Smooth muscle cell (in vitro differentiated cells): Measurements from ENCODE around the gene PSMB10. TPM values are rescaled to one million over a fixed set of nuclear protein-coding genes. Genes with fewer than 3 reads are reported as not detected.

Experiments
- DNase-seq: peaks from one replicate; lab custom pipeline; 2025; ENCODE audit not compliant: unreplicated experiment; lab: John Stamatoyannopoulos, UW
- H2AFZ ChIP-seq: fragments of 200-600 bp; sonication (generic); 2 replicates; pipeline ENCODE4 v1.6.0; 2016; ENCODE audit warnings: antibody characterized with exemption, low read depth, mild to moderate bottlenecking
- H3F3A ChIP-seq: fragments of 200-600 bp; sonication (generic); 2 replicates; pipeline ENCODE4 v1.6.0; 2017; ENCODE audit warnings: antibody characterized with exemption, low read depth
- H3K27ac ChIP-seq: fragments of 200-600 bp; sonication (generic); 2 replicates; pipeline ENCODE4 v1.5.1; 2016; ENCODE audit warnings: low read depth, mild to moderate bottlenecking
- H3K27me3 ChIP-seq: fragments of 200-600 bp; sonication (generic); 2 replicates; pipeline ENCODE4 v1.6.1; 2016; ENCODE audit warnings: low read depth, mild to moderate bottlenecking
- H3K36me3 ChIP-seq: fragments of 200-600 bp; sonication (generic); 2 replicates; pipeline ENCODE4 v1.5.1; 2016; ENCODE audit warnings: low read depth
- H3K4me1 ChIP-seq: fragments of 200-600 bp; sonication (generic); 2 replicates; pipeline ENCODE4 v1.5.1; 2016; ENCODE audit warnings: low read depth
- H3K4me2 ChIP-seq: fragments of 200-600 bp; sonication (generic); 2 replicates; pipeline ENCODE4 v1.6.0; 2016; ENCODE audit warnings: mild to moderate bottlenecking
- H3K4me3 ChIP-seq: fragments of 200-600 bp; sonication (generic); 2 replicates; pipeline ENCODE4 v1.5.1; 2016; ENCODE audit warnings: mild to moderate bottlenecking
- H3K79me2 ChIP-seq: fragments of 200-600 bp; sonication (generic); 2 replicates; pipeline ENCODE4 v1.6.0; 2016; ENCODE audit warnings: low read depth, mild to moderate bottlenecking
- H3K9ac ChIP-seq: fragments of 200-600 bp; sonication (generic); 2 replicates; pipeline ENCODE4 v1.6.0; 2016; ENCODE audit warnings: low read depth
- H3K9me3 ChIP-seq: fragments of 200-600 bp; sonication (generic); replicated peaks from 2 replicates; pipeline ENCODE4 v1.5.1; 2016; ENCODE audit warnings: low read depth
- H4K20me1 ChIP-seq: fragments of 200-600 bp; sonication (generic); 2 replicates; pipeline ENCODE4 v1.6.0; 2016; ENCODE audit warnings: low read depth
- WGBS: methylation state at CpG from one replicate; pipeline ENCODE4 v1.1.7; 2016; ENCODE audit warnings: low lambda C conversion rate; 5-methylcytosine and 5-hydroxymethylcytosine counted together
- polyA plus RNA-seq: library from polyadenylated mRNA; unstranded; fragments of >200 nt; fragmentation: Nextera tagmentation; extraction: Ambion mirVana; gene quantifications from 2 replicates; pipeline ENCODE4 v1.2.1, GENCODE V29; 2016
- total RNA-seq: library from RNA; depleted of rRNA; stranded (reverse); fragments of >200 nt; gene quantifications from 2 replicates; pipeline ENCODE4 v1.2.3, GENCODE V29; 2014
- TF ChIP-seq, protein P1 (sequence below): fragments of 200-600 bp; sonication (generic); IDR thresholded peaks from 2 replicates; pipeline ENCODE4 v1.5.1; 2017; ENCODE audit warnings: borderline replicate concordance, mild to moderate bottlenecking, antibody characterized with exemption; ENCODE audit not compliant: insufficient read depth, poor library complexity, severe bottlenecking

The PSMB10 gene
- total and polyA plus RNA-seq, 2 experiments from 2014 or later: 17.3 to 38.4 TPM

DNA sequence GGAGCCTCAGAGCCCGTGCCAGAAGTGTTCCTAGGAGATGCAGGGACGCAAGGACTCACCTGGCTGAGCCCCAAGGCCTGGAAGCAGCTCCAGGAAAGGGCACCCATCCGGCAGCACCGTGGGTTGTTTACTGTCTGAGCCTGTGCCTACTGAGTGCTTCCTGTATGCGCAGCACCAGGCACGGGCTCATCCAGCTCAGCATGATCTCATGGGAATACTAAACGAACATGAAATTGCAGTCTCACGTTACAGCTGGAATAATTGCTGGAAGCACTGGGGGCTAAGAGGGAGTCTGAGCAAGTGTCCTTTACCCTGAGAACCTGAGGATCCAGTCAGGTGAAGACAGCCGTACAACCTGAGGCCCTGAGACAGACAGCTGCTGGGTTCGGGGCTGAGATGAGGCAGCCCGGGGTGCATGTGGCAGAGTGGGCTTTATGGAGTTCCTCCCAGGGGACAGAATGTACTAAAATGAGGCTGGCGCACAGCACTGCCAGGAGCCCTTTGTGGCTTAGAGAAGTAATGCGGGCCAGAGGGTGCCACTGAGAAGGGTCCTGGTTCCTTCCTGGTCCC, 10.4 kb downstream of the PSMB10 start:
- Histone ChIP-seq H3K4me1 (no peaks in the 10 kb centered on the region), H3K79me2 (peaks cover 7% of the 10 kb centered on the region), H3K27ac (no peak overlapping the region), H3K36me3 (no peaks in the 10 kb centered on the region), H3K4me2 (no peak overlapping the region), H3K4me3 (no peak overlapping the region), H2AFZ (no peak overlapping the region), H3F3A (no peaks in the 10 kb centered on the region), H3K9ac (no peak overlapping the region), H3K9me3 (no peaks in the 10 kb centered on the region), H4K20me1 (peaks cover 85% of the 10 kb centered on the region), H3K27me3 (no peaks in the 10 kb centered on the region)
- WGBS: 80% methylated on average over 13 of the region's 13 CpGs
- no peak for DNase-seq
- TF ChIP-seq, protein P1, sequence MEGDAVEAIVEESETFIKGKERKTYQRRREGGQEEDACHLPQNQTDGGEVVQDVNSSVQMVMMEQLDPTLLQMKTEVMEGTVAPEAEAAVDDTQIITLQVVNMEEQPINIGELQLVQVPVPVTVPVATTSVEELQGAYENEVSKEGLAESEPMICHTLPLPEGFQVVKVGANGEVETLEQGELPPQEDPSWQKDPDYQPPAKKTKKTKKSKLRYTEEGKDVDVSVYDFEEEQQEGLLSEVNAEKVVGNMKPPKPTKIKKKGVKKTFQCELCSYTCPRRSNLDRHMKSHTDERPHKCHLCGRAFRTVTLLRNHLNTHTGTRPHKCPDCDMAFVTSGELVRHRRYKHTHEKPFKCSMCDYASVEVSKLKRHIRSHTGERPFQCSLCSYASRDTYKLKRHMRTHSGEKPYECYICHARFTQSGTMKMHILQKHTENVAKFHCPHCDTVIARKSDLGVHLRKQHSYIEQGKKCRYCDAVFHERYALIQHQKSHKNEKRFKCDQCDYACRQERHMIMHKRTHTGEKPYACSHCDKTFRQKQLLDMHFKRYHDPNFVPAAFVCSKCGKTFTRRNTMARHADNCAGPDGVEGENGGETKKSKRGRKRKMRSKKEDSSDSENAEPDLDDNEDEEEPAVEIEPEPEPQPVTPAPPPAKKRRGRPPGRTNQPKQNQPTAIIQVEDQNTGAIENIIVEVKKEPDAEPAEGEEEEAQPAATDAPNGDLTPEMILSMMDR: no peak

DNA sequence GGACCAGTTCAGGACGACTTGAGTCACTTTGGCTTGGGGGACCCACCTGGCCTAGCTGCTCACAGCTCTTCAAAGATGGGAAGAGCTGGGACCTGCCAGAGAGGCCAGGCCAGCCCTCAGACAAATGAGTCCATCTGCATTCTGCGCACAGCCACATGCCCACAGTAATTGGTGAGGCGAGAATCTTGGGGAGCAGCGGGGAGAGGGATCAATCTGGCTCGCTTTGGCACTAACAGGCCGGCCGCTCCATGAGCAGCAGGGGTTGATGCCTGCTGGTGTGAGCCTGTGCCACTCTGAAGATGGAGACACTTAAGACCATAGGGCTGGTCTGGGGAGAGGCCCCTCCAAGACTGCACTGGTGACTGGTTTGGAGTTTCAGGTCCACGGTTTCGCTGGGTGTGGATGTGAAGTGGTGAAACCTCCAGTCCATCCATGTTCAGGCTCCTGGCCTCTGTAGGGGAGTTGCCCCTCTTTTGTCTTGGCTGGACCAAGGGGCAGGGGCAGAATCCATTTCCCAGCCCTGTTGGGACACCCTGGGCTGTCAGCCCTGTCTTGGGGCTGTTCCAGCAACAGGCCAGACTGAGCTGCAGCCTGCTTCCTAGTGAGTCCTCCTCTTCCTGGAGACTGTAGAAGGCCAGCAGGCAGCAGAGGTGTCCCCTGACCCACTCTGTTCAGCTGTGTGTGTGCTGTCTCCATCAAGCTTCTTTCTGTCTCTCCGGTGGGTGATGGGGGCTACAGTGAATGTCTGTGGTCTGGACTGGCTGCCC, 12.3 kb downstream of the PSMB10 start:
- 86% methylated on average over 10 of the region's 10 CpGs for WGBS
- Histone ChIP-seq H3K4me1 (no peaks in the 10 kb centered on the region), H3K4me2 (no peak overlapping the region), H3K36me3 (no peaks in the 10 kb centered on the region), H4K20me1 (peaks cover 96% of the 10 kb centered on the region), H3K9me3 (no peaks in the 10 kb centered on the region), H3K27ac (no peak overlapping the region), H3K9ac (no peak overlapping the region), H3K4me3 (no peak overlapping the region), H3K27me3 (no peaks in the 10 kb centered on the region), H3K79me2 (peaks cover 17% of the 10 kb centered on the region), H2AFZ (no peak overlapping the region), H3F3A (no peaks in the 10 kb centered on the region)
- TF ChIP-seq, protein P1: no peak
- DNase-seq: no peak

DNA sequence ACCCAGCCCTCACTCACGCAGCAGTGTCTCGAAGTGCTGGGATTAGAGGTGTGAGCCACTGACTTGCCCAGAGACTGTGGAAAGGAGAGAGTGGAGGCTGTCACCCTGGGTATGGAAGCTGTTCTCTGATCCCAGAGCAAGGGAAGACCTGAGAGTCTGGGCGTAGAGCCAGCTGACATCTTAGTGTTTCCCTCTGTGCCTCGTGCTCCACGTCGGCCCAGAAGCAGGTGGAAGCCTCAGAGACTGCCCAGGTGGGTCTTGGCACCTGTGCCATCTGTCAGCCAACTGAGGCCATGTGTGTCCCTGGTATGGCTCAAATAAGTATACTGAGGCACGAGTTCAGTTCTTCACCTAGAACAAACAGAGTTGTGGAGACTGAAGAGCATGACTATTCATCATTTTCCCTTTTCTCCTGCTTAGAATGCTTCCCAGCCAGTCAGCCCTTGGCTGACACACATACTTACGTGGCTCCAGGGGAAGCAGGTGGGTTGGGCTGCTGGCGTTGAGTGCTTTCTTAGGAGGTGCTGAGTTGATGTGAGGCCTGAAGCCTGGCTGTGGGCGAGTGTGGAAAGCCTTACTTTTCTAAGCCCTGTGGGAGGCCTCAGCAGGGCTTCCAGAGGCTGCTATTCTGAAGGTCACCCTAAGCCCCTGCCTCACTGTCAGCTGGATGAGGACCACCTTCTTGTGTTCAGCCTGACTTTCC, 13.1 kb downstream of the PSMB10 start:
- no peak overlapping the region for H3K27ac ChIP-seq
- WGBS: 93% methylated on average over 10 of the region's 10 CpGs
- no peaks in the 10 kb centered on the region for H3K9me3 ChIP-seq
- no peaks in the 10 kb centered on the region for H3F3A ChIP-seq
- H3K9ac ChIP-seq: no peak overlapping the region
- TF ChIP-seq, protein P1: no peak
- no peak overlapping the region for H3K4me3 ChIP-seq
- no peak overlapping the region for H3K4me2 ChIP-seq
- peaks cover 98% of the 10 kb centered on the region for H4K20me1 ChIP-seq
- no peak for DNase-seq
- peaks cover 17% of the 10 kb centered on the region for H3K79me2 ChIP-seq
- no peaks in the 10 kb centered on the region for H3K27me3 ChIP-seq
- no peak overlapping the region for H2AFZ ChIP-seq
- H3K4me1 ChIP-seq: no peaks in the 10 kb centered on the region
- no peaks in the 10 kb centered on the region for H3K36me3 ChIP-seq
